NCI-H2227 treated with DMSO at 0.1 percent for 48 hours (cell line): ENCODE measurements around the gene STARD7.
"Not testable (repeated sequence)": the region's sequence is repeated elsewhere in the genome, so short reads cannot be mapped to it uniquely, and the experiment has no call there.

Source experiments
- DNase-seq: peaks from one replicate; lab custom pipeline; 2025; lab: John Stamatoyannopoulos, UW

Gene STARD7

DNA sequence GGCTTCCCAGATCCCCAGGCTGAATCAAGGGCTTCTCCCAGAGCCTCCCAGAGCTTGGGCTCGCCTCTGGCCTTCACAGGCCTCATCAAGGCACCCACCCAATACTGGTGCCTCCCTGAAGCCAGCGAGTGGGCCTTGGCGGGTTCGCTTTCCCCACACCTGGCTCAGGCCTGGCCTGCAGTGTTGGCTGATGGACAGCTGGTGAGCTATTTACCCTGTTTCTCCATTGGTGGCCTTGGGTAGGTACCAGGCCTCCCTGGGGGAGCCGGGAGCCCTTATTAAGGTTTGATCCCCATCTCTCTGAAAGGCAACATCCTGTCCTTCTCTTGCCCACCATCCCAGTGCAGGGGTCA is 45.2 kb downstream of the STARD7 start:
- DNase-seq, result no peak

- no peak for DNase-seq
Measured at GRCh38 chr2:96161898-96162297, 46.7 kb downstream of the STARD7 start.

- not testable (repeated sequence) for DNase-seq
Measured at GRCh38 chr2:96160366-96160765, 48.3 kb downstream of the STARD7 start.

DNA sequence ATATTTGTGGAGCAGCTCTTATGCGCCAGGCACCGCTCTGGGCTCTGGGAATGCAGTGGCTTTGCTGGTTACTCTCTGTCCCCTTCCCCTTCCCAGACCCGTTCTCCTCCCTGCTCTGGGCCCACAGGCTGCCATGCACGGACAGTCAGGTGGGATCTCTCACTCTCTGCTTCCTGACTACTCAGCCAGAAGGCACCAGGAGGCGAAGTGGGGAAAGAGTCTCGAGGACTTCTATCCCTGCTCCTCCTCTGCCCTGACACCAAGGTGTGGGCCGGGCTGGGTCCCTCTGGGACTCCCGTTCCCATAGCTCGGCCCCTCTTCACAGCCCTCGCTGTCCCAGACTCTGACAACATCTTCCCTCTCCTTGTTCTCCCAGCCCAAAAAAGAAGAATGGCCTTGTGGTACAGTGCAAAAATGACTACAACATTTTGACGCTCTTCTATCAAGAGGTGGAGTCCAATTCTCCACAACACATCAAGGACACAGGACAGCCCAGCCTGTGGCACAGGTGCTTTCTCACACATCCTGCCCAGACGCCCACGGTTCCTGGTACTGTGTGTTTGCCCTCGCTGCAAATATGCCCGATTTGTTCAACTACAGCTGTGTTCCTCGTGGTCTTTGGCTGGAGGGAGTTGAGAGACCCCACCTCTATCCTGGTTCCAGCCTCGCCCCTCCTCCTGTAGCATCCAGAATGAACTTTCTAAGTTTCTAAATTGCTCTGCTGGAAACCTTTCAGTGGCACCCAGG is 49.4 kb downstream of the STARD7 start:
- DNase-seq, result no peak

- DNase-seq, result no peak
Measured at GRCh38 chr2:96158554-96158940, 50.1 kb downstream of the STARD7 start.

DNA sequence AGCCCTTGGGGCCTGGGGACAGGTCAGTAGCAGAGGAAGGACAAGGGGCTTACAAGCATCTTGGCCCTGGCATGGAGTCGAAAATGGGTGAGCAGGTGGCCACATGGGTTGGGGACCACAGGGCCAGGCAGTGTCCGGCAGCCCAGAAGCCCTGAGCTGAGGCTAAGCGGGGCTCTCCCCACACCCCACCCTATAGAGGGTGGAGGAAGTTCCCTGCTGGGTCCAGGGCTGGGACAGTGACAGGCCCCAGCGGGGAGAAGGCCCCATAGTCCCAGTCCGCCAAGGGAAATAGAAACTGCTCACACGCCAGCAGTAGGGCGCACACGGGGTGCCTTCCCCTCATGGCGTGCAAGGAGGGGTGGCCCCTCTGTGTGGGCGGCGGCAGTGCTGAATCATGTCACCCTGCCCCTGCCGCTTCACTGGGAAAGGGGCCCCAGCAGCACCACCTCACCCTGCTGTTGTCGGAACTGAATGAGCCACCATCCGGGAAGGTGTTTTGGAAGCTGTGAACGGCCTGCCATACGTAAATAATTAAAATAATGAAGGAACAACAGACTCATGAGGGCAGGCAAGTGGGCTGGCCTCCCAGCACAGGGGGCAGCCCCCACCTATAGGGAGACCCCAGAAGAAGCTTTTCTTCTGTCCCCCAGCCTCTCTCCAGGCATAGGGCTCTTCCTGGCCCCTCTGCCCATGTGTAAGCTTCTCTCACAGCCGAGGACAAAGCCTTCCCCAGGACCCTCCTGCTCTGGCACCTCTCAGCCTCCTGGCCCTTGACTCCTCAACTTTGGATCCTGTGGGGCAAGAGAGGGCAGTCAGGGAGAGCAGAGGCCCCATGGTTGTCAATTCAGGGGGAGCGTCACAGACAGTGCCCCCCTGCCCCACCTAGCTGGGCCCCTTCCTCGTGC is 50.7 kb downstream of the STARD7 start:
- no peak for DNase-seq

DNA sequence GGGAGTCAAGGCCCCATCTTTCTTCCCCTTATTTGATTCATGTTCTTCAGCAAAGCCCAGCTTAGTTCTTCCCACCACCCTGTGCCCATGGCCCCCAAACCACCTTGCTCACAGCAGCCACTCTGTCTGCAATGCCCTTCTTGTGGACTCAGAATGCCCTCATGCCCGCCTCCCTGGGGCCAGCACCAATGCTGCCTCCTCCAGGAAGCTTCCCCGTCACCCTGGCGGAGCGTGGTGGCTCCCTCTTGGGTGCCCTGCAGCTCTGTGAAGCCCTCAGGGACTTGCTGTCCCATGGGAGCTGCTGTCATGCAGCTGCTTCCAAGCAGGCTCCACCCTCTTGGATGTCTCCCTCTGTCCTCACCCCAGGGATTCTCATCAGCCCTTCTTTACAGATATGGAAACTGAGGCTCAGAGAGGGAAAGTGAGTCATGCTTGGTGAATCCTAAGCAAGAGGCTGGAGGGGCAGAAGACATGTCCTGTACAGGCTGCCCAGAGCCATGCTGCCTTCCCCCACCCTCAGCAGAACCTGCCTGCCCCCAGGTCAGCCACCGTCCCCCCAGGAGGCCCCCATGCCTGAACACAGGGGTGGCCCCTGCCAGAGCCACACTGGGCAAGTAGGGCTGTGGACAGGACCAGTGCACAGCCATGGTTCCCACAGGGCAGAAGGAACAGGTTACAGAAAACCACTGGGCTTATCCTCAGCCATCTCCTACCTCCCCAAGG is 51.5 kb downstream of the STARD7 start:
- DNase-seq, result no peak

GRCh38 chr2:96156011-96156820 is 52.4 kb downstream of the STARD7 start:
- DNase-seq, result no peak

DNA sequence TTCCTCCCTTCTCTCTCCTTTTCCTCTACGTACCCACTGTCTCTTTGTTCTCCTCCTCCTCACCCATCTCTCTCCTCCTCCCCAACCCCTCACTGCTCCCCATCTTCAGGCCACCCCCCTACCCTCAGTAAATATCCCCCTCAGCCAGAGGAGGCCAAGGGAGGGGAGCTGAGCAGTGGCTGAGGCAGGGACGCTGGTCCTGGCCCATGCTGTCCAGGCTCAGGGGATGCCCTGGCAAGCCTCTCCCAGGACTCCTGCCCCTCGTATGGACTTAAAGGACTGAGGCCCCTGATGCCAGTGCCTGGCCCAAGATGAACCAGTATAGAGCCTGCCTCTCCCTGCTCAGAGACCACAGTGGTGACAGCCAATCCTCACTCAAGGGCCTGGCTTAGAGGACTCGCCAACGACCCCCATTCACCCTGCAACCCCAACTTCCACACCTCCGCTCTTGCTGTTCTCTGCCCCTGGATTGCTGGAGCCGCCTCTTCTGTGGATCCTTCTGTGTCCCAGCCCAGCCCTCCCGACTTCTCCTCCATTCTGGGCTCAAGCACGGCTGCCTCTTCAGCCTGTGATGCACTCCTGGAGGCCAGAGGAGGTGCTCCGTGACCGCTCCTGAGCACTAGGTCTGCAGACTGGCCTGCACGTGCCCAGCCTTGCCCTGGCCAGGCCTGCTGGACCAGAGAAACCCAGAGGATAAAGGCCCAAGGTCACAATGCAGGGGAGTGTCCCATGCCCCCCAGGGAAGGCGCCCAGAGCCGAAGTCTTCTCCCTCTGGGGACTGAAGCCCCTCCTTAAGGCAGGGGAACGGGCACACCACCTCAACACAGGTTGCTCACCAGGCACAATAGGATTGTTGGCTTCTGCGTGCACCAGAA is 53.9 kb downstream of the STARD7 start:
- DNase-seq, result no peak

- DNase-seq, result no peak
Measured at GRCh38 chr2:96153991-96154431, 54.6 kb downstream of the STARD7 start.

DNA sequence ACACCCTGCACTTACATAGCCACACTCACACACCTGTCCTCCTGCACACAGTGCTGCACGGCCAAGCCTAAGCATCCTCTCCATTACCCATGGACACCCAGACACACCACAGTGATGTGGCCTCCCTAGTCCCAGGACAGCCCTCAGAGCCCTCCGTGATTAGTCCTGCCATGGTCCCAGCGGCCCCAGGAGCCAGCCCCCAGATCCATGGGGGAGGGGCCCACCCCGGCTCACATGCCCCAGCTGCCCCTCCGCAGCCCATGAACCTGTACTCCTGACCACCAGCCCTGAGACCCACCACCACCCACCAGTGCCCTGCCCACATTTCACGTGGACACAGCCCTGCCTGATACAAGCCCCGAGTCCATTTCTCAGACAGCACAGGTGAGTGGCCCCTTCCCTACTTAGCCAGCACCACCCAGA is 55.3 kb downstream of the STARD7 start:
- no peak for DNase-seq

DNA sequence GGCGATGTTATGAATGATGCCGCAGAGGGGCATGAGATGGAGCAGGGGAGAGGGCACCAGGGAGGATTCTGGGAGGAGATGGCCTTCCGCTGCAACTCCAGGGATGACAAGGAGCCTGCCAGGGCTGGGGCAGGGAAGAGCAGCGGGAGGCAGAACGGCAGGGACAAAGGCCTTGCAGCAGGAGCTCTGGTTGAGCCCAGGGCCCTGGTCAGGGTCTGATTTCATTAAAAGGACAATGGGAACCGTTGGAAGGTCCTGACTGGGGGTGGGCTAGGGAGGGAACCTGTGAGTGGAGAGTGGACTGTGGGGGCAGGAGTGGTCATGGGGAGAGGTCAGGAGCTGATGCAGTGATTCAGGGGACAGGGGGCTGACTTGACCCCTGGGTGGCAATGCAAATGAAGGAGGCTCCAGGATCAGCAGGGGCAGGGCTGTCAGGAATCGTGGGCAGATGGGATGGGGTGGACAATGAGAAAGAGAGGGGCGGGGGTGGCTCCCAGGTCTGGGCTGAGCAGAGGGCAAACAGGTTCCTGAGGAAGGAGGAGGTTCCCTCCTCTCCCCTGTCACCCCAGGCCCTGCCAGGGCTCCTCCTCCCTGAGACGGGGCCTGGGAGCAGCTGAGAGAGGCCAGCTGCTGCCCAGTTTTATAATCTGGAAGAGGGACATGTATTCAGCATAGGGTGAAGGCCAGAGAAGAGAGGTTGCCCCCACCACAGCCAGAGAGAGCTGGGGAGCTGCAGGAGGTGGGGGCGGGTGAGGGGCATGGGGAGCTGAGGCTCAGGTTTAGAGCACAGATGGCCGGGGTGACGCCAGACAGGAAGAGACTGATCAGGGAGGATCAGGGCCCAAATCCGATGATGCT is 56.1 kb downstream of the STARD7 start:
- no peak for DNase-seq

- DNase-seq, result no peak
Measured at GRCh38 chr2:96151595-96152303, 56.9 kb downstream of the STARD7 start.

DNA sequence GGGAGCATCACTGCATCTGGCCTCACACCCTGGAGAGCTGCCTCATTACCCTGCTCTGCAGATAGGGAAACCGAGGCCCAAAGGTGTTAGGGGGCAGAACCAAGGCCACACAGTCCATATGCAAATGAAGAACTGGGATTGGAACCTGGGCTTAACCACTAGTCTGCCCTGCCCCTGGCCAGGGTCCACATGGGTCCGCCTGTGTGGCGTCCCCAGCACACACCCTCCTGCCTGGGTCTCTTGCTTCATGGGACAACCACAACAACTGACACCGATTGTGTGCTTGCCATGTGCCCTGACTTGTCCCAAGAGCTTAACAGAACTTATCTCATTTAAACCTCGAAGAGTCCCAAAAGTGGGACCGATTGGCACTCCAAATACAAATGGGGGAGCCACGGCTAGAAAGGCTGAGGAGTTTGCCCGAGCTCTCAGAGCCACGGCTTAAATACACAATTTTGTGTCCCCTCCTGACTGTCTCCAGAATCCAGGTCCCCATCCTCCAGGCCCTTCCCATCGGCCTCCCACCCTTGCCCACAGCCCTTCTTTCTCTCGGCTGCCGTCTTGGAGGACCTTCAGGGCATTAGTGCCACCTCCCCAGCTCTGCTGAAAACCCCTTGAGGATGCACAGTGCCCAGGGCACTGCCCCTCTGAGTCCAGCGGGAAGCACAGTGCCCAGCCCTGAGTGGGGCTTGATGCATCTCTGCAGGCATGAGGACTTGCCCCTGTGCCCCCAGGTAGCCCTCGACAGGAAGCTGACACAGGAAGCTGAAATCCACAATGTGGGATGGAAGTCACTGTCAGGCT is 57.6 kb downstream of the STARD7 start:
- DNase-seq, result no peak

DNA sequence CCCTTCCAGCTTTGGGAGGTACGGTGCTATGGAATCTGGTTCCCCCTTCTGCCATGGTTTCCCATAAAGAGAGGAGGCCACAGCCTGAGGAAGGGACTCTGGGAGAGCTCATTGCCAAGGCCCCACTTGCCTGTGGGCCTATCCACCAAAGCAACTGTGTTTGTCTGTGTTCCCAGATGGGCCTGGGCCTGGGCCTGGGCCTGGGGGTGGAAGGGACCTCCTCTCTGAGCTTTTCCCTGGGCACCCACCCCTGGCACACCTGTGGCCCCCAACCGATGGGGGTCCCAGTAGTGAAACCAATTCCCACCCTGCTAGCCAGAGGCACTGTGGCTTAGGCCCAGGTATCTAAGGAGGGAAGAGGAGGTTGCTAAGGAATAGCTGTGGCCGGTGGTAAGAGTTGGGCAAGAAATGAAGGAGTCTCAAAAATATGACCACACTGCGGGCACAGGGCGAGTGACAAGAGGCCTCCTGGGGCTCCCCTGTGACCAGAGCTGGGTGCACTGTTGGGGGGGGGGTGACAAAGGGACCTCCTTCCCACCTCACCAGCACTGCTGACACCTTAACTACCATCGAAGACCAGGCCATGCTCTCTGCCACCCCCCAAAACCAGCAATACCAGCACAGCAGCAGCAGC is 58.5 kb downstream of the STARD7 start:
- DNase-seq, result no peak

DNA sequence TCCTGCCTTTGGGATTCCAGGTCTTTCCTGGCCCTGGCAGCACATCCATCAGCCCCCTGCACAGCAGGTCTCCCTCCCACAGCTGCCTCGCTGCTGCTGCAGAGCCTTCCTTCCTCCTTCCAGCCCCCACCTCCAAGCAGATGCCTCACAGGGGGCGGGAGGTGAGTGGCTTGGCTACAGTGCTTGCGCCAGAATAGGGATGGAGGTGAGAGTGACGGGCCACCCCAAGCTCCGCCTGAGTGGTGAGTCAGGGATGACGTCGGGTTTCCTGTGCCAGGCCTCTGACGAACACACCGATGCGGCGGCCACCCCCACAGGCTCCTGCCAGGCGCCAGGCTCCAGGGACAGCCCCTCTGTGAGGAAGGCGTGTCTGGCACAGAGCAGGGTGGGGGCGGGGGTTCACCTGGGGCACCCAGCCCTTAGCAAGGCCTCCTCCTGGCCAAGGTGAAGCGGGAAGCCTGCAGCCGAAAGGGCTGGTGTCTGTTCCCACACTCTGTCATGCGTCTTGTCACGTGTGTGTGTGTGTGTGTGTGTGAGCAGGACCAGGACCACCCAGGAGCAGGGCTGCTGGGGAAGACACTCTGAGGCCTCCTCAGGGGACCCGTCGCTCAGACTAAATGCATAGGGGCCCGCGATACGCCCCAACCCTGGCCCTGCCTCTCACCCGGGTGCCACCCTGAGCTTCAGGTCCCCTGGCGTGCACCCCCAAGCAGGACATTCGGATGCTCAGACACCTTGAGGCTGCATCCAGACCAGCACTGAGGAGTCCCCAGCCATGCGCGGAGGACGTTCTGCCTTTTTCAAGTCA is 60.0 kb downstream of the STARD7 start:
- peak; percentile 75 for DNase-seq
